Epithelial cell of proximal tubule (primary cell): ENCODE results near the gene CNTNAP4. TPM values are rescaled to one million over a fixed set of nuclear protein-coding genes. Genes with fewer than 3 reads are reported as not detected.

Experiments used
- DNase-seq: peaks from one replicate; pipeline ENCODE4 v3.0.0-alpha.2; 2011; ENCODE audit warnings: low read depth
- H3K4me3 ChIP-seq: 2 replicates; pipeline ENCODE4 v1.5.1; 2011; ENCODE audit warnings: low read depth, mild to moderate bottlenecking, low read length
- total RNA-seq: library from RNA; depleted of rRNA; stranded (reverse); fragments of >200 nt; gene quantifications from 2 replicates; pipeline ENCODE4 v1.2.3, GENCODE V29; 2015
- TF ChIP-seq, protein P1 (sequence below): conservative IDR thresholded peaks from 2 replicates; pipeline ENCODE4 v1.5.1; 2012; ENCODE audit warnings: low read depth, mild to moderate bottlenecking, low read length

The CNTNAP4 gene
- total RNA-seq, 1 donor from 2014 or later, result not detected

- TF ChIP-seq, protein P1, sequence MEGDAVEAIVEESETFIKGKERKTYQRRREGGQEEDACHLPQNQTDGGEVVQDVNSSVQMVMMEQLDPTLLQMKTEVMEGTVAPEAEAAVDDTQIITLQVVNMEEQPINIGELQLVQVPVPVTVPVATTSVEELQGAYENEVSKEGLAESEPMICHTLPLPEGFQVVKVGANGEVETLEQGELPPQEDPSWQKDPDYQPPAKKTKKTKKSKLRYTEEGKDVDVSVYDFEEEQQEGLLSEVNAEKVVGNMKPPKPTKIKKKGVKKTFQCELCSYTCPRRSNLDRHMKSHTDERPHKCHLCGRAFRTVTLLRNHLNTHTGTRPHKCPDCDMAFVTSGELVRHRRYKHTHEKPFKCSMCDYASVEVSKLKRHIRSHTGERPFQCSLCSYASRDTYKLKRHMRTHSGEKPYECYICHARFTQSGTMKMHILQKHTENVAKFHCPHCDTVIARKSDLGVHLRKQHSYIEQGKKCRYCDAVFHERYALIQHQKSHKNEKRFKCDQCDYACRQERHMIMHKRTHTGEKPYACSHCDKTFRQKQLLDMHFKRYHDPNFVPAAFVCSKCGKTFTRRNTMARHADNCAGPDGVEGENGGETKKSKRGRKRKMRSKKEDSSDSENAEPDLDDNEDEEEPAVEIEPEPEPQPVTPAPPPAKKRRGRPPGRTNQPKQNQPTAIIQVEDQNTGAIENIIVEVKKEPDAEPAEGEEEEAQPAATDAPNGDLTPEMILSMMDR, result no peak
- DNase-seq, result no peak
- no peak overlapping the region for H3K4me3 ChIP-seq
These were observed 58.9 kb downstream of the CNTNAP4 start for GRCh38 chr16:76336112-76336511.

GRCh38 chr16:76338472-76338871 lies 61.3 kb downstream of the CNTNAP4 start:
- TF ChIP-seq, protein P1, result no peak
- no peak overlapping the region for H3K4me3 ChIP-seq
- no peak for DNase-seq

DNA sequence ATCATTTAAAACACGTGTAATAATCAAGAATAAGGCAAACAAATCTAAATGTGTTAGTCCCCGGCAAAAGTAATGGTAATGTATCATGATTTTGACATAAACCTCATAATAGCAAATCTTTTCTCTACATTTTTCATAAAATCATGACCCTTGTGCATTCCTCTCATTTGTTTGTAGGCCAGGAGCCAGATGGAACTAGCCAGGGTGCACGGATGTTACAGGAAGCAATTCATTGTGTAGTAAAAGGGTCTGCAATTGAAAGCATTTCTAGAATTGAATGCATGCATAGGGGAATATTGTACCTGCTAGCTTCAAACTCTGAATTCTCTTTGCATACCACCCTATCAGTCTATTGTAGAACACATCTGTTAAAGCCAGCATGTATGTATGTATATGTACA lies 66.6 kb downstream of the CNTNAP4 start:
- no peak overlapping the region for H3K4me3 ChIP-seq
- TF ChIP-seq, protein P1, result no peak
- no peak for DNase-seq

DNA sequence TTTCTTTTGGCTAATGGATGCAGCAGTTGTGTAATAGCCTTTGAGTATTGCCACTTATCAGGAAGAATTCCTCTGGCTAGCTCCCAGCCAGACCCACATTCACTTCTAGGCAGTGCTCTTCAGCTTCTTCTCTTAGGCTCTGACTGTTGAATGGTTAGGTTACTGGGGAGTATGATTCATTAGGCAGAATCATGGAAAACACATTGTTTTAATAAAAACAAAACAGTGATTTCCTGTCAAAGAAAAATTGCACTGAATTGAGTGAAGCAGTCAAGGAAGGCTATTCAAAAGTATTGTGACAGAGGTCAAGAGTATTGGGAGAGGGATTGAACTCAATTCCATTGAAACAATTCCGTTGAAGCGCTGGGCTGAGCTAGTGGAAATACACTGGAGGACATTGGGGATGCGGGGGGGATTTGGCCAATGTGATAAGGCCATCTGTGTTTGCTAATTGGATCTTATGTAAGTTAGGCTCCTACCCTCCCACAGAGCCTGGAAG lies 68.0 kb downstream of the CNTNAP4 start:
- DNase-seq, result peak; percentile 15
- TF ChIP-seq, protein P1, result no peak
- no peak overlapping the region for H3K4me3 ChIP-seq

- TF ChIP-seq, protein P1, result no peak
- DNase-seq, result no peak
- H3K4me3 ChIP-seq, result no peak overlapping the region
These were observed 69.0 kb downstream of the CNTNAP4 start for GRCh38 chr16:76346210-76346609.

GRCh38 chr16:76351441-76351840 lies 74.2 kb downstream of the CNTNAP4 start:
- TF ChIP-seq, protein P1, result no peak
- H3K4me3 ChIP-seq, result no peak overlapping the region
- no peak for DNase-seq

GRCh38 chr16:76360404-76360803 lies 83.2 kb downstream of the CNTNAP4 start:
- no peak for DNase-seq
- TF ChIP-seq, protein P1, result no peak
- H3K4me3 ChIP-seq, result no peak overlapping the region
